ENCODE measurements around the gene DNAI2.
"Not testable (repeated sequence)": the region's sequence is repeated elsewhere in the genome, so short reads cannot be mapped to it uniquely, and the experiment has no call there.

The DNAI2 gene

DNA sequence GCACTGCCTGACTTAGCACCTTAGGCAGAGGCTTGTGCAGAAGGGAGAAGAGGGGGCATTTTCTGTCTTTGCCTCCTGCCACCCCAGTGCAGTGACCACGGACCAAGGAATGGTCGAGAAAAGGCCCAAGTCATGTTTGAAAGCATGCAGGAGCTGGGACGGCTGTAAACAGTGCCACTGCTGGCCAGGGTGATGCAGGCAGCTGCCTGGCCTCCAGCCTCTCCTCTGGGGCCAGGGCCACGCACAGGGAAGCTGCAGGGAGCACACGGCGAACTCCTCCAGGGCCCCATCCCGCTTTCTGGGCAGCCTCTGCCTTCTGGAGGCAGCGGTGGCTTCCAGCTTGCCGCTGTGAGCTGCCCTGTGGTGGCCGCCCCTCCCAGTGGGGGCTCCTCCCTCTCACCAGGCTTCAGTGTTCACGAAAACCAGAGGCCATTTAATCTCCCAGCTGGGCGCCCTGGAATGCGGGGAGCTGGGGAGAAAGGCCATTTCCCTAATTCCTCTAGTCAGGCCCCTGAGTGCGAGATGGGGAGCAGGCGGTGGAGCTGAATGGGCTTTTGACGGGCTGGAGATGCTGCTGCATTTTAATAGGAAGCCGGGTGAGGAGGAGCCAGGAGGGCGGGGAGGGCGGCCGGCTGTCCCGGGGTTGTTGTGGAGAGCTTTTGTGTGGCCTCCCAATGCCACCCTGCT lies 28.7 kb upstream of the DNAI2 start:
- no peak for FAIRE-seq

GRCh38 chr17:74245871-74246270 lies 28.2 kb upstream of the DNAI2 start:
- FAIRE-seq: no peak

DNA sequence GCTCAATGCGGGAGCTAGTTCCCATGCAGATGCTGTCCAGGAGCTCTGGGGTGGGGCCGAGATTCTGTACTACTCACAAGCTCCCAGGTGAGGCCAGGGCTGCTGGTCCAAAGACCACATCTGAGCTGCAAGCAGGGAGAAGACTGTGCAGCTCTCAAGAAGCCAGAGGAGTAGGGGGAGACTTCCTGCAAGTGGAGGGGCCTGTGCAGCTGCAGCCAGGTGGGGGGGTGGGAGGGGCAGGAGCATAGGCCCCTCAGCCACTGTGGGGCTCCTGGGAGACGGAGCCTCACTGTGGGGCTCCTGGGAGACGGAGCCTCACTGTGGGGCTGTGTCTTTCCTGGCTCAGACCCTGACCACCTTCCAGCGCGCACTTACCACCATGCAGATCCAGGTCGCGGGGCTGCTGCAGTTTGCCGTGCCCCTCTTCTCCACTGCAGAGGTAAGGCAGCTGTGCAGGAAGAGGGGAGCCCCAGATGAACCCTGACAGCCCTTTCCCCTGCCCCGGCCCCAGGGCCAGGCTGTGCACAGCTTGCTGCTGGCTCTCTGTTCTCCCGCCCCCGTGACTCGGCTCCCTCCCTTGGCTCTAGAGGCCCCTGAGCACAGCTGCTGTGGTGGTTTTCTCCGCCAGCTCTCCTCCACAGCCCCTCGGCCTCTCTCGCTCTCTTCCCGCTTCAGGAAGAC lies 24.3 kb upstream of the DNAI2 start:
- FAIRE-seq: no peak

- no peak for FAIRE-seq
Observed at GRCh38 chr17:74250324-74250995, 23.6 kb upstream of the DNAI2 start.

DNA sequence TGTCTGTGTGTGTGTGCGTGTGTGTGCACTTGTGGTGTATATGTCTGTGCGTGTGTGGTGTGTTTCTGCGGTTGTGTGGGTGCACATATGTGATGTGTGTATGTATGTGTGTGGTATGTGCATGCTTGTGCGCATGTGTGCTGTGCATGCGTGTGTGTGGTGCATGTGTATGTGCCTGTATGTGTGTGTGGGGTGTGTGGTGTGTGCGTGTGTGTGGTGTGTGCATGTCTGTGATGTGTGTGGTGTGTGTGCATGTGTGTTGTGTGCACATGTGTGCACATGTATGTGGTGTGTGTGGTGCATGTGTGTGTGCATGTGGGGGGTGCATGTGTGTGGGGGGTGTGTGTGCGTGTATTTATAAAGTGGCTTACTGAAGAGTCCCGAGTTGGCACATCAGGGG lies 23.0 kb upstream of the DNAI2 start:
- no peak for FAIRE-seq

DNA sequence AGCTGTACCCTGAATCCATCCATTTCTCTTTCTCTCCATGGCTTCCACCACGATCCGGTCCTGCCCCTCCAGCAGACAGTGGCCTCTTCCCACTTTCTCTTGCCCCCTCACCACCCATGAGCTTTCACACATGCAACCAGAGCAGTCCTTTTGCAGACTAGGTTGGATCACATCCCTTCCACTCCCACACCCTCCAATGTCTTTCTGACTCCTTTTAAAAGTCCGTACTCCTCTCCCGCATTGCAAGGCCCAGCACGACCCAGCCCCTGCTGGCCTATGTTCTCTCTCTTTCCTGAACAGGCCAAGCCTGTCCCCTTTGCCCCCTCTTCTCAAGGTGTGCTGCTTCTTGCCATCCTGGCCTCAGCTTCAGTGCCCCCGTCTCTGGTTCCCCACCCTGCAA lies 22.5 kb upstream of the DNAI2 start:
- FAIRE-seq: no peak

DNA sequence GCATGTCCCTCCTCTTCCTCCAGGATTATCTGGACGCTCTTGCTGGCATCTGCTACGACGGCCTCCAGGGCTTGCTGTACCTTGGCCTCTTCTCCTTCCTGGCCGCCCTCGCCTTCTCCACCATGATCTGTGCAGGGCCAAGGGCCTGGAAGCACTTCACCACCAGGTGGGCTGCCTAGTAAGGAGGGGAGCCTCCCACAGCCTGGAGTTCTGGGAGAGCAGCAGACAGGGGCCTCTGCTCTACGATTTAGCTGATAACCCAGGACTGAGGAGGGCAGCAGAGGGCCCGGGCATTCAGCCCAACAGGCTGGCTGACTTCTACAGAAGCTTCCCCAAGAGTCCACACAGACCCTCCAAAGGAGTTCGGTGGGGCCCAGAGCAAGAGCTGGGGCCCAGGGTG lies 21.8 kb upstream of the DNAI2 start:
- no peak for FAIRE-seq

GRCh38 chr17:74253036-74253435 lies 21.0 kb upstream of the DNAI2 start:
- no peak for FAIRE-seq

DNA sequence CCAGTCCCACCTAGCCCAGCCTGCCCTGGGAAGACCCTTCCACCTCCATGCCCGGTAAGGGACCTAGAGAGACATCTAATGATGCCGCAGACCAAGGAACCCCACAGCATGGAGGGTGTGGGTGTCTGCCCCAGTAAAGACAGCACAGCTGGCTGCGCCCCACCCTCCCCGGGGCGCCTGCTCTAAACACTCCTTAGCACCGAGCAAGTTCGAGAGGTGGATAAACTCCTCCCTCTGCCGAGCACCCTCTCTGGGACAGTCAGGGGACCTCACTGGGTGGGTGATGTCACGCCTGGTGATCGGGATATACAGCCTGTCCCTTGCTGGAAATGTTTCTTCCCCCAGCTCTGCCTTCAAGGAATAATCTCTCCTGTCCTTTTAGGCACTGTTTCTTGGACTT lies 16.7 kb upstream of the DNAI2 start:
- no peak for FAIRE-seq

GRCh38 chr17:74259667-74260524 lies 14.1 kb upstream of the DNAI2 start:
- no peak for FAIRE-seq

DNA sequence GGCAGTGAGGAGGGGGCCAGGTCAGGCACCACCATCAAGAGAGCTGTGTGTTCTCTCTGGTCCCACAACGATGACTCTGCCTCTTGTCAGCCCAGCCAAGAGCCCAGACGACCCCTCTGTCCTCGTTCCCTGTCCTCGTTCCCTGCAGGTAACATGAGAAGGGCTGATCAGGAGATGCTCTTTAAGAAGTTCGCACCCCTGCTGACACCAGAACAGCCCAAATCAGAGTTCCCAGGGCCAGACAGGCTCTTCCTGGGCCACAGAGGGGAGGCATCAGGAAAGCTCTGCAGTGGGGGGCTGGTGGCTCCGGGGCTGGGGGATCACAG lies 13.5 kb upstream of the DNAI2 start:
- FAIRE-seq: no peak

- no peak for FAIRE-seq
Observed at GRCh38 chr17:74262601-74263000, 11.4 kb upstream of the DNAI2 start.

DNA sequence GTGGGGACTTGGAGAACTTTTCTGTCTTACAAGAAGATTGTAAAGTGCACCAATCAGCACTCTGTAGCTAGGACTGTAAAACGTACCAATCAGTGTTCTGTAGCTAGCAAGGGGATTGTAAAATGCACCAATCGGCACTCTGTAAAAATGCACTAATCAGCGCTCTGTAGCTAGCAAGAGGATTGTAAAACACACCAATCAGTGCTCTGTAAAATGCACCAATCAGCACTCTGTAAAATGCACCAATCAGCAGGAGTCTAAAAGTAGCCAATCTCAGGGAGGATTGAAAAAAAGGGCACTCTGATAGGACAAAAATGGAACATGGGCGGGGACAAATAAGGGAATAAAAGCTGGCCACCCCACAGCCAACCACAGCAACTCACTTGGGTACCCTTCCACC lies 7.0 kb upstream of the DNAI2 start:
- FAIRE-seq: not testable (repeated sequence)

- no peak for FAIRE-seq
Observed at GRCh38 chr17:74267579-74267978, 6.5 kb upstream of the DNAI2 start.

- no peak for FAIRE-seq
Observed at GRCh38 chr17:74267987-74268499, 6.0 kb upstream of the DNAI2 start.

DNA sequence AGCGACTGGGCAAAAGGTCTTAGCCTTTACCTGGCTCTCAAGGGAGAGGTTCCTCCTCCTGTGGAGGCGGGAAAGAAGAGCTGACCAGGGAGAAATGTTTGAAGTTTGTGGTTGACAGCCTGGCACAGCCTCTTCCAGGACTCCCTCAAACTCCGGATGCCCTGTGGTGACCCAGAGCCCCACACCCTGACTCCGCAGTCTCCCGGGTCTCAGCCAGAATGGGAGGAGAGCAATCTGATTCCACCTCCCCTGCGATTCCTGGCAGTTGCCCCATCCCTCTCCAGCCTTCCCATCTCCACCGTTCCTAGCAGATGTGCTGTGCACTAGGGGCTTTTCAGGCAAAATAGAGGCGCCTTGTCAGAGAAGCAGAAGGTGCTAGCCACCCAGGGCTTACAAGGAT lies 5.5 kb upstream of the DNAI2 start:
- no peak for FAIRE-seq

DNA sequence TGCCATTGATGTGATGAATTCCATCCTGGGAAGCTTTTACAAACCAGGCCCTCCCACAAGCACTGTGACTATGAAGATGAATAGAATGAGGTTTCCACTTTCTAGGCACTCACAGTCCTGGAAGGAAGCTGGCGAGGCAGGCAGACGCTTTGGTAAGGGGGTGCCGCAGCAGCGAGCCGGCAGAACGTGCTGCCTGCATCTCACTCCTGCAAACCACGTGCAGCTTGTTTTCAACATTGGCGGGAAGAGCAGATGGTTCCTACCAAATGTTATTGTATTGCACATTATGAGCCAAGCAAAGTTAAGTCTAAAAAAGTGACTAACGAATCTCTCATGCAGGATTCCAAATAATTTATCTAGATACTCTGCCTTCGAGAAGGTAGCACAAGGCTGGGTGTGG lies 3.7 kb upstream of the DNAI2 start:
- no peak for FAIRE-seq

DNA sequence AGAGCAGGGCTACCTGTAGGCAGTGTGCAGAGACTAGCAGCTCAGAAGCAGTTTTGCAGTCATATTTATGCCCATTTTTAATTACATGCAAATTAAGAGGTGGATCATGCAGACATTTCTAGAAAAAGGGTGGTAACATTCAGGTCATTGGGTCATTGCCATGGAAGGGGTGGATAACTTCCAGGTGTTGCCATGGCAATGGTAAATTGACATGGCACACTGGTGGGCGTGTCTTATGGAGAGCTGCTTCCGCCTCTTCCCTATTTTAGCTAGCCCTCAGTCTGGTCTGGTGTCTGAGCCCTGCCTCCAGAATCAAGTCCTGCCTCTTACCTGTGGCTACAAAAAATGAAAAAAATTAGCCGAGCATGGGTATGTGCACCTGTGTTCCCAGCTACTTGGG lies 2.8 kb upstream of the DNAI2 start:
- no peak for FAIRE-seq

GRCh38 chr17:74271901-74272561 lies 2.0 kb upstream of the DNAI2 start:
- no peak for FAIRE-seq

GRCh38 chr17:74272731-74273201 lies 1.3 kb upstream of the DNAI2 start:
- FAIRE-seq: no peak

DNA sequence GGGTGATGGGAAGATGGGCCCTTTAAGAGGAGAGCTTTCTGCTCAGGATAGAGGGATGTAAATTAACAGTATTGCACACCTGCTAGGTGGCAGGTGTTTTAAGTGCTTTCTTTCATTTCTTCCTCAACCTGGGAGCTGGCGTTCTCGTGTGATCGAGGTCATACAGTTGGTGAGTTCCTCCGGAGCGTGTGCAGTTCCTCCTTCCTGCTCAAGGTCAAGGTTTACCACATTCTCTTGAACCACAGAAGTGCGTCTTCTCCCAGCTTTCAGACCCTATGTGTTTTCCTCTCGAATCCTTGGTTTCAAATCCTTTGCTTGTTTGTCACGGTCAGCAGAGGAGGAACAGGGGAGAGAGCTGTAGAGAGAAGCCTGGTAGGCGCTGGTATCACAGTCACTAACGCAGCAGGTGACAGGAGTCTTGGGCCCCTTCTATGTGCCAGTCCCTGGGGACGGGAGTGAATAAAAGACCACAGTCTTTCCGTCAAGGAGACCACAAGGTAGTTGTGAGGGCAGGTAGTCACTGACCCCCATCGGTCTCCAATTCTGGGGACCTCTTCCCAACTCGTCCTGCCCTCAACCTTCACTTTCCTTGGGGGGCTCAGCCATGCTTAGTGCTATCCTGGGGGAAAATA lies 791 bp downstream of the DNAI2 start:
- FAIRE-seq: no peak

DNA sequence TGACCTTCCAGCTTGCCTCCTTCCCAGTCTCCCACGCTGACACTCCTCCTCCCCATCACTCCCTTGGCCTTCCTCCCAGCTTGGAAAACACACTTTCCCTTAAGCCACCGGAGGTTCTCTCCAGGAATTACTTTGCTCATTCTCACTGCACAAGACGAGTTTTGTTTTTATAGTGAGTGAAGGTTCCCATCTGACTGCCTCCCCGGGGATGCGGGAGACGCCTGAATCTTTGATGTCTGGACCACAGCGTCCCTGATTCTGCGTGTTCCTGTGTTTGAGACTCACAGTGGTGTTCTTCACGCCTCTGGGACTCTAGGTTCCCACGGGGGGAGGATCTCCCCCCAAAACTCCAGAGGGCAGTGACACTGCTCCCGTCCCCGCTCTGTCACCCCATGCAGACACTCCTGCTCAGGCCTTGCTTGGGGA lies 2.0 kb downstream of the DNAI2 start:
- no peak for FAIRE-seq
